GM18907 (cell line): Measurements from ENCODE around the gene ARL10.

Source experiments
- ATAC-seq: cut with Tn5 transposase; IDR thresholded peaks from one replicate; pipeline ENCODE4 v1.9.1; 2021; ENCODE audit warnings: mild to moderate bottlenecking, moderate library complexity; ENCODE audit not compliant: unreplicated experiment

ARL10 gene

DNA sequence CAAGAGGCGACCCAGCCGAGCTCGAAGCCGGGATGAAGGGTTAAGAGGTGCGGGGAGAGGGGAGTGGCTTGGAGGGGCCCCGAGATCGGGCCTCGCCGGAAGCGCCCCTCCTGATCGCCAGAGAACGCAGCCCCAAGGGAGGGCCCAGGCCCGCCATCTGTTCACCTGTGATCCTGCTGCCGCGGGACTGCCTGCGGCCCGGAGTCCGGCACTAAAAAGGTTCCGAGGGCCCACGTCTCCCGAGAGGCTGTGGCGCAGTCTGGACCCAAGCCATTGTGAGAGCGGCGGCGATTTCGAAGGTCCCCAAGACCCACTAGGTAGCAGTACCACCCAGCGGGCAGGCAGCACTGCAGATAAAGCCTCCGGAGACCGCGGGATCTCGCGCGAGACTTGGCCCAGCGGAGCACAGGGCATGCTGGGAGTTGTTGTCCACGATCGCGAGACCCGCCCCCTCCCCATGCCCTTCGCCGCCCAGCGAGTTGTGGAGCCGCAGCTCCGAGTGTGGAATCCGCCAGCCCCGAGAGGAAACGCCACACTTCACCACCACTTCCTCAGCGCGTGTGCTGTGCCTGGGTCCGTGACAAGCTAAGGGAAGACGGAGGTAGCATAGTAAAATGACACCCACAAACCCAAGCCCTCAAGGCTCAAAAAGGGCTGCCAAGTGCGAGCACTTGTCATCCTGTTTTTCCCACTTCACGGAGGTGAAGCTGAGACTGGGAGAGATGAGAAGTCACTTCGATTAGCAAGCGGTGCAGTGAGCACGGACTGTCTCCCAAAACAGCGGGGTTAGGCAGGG lies 3.7 kb upstream of the ARL10 start, which contains the start of gene KIAA1191:
Gene KIAA1191 (minus strand): TSS at position 328 of the 796 bp plus-strand sequence. CDS start 2,256 bp downstream, outside the sequence.
- peak; percentile 92 for ATAC-seq

DNA sequence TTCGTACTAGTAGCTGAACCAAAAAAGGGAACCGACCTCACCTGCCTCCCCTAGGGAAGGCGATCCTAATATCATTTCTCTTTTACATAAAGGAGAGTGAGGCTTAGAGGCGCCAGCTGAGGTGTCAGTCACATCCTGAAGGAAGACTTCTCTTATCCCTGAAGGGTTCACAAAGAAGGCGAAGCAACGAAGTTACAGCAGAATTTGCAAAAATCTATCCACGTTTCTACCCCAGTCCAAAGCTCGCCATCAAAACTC lies 3.1 kb upstream of the ARL10 start:
- peak; percentile 15 for ATAC-seq

DNA sequence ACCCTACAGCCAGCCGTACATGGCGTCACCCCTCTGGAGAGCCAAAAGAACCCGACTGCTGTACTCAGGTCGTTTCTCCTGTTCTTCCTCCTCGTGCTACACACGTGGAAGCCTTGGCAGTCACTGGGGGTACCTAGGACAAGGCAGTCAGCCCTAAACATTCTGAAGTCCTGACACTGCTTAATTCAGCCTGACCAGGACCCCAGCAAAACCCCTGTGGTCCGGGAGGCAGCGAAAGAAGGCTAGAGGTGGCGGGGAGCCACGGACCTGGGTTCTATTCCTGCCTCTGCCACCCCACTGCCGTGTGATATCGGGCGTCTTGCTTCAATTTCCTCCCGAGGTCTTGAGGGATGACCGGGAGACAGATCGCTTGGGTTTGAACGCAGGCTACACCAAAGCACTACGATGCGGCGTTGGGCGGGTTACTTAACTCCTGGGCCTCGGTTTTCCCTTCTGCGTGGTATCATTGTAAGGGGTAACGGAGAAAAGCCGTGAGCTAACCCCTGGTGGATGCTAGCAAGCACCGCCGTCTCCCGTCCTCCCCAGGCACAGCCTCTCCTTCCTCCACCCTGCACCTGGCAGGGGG lies 429 bp upstream of the ARL10 start:
- ATAC-seq: no peak

DNA sequence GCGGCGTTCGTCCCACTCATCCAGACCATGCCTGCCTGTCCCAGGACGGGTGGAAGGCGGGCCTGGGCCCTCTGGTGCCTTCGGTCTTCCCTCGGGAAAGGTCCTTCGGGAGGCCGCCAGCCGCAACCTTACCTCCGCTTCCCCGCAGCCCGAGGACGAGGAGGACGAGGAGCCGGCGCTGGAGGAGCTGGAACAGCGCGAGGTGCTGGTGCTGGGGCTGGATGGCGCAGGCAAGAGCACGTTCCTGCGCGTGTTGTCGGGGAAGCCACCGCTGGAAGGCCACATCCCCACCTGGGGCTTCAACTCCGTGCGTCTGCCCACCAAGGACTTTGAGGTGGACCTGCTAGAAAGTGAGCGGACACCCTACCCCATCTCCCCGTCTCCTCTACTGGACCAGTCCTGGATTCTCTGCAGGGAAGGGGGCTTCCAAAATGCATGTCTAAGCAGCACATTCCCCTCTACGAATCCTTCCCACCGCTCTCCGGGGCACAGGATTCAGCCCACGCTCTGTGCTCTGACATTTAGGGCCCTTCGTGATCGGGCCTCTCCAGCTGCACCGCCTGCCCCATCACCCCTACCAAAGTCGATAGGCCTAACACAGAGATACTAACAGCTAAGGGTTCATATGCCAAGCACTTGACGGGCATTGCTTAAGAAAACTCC lies 1.1 kb downstream of the ARL10 start:
- ATAC-seq: no peak

DNA sequence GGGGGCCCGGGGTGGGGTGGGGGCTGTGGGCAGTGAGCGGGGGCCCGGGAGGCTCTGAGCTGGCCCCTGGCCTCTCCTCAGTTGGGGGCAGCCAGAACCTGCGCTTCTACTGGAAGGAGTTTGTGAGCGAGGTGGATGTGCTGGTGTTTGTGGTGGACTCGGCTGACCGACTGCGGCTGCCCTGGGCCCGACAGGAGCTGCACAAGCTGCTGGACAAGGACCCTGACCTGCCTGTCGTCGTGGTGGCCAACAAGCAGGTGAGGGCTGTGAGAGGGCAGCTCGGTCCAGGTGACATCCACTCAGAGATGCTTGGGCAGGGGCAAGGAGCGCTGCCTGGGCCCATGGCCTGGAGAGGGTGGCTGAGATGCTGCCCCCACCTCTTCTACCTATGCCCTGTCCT lies 3.4 kb downstream of the ARL10 start:
- ATAC-seq: no peak

DNA sequence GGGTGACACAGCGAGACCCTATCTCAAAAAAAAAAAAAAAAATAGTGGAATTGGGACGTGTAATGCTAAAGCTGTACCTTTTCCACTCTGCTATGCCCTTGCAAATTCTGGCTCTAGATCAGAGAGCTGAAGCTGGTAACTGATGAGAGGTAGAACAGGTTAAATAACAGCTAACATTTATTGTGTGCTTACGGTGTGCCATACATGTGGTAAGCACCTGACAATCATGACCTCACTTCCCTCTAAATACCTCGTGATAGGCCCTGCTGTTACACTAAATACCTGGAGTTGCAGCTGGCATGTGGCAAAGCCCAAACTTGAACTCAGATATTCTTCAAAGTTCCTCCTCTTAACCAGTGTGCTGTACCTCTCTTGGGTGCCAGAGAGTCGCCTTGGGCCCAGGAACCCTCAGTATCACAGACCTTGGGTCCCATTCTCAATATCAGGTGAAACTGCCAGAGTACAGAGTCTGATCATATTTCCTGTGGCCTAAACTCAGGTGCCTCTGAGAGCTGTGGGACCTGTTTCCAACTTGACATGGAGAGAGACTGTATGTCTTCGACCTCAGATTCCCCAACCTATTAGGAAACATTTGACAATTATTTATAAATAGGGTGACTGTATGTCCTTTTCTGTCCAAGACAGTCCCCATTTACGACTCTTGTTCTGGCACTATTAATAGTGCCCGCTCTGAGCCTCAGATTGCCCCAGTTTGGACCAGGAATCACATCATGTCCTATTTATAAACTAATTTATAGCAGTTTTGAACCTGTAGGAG lies 4.8 kb downstream of the ARL10 start:
- ATAC-seq: no peak

DNA sequence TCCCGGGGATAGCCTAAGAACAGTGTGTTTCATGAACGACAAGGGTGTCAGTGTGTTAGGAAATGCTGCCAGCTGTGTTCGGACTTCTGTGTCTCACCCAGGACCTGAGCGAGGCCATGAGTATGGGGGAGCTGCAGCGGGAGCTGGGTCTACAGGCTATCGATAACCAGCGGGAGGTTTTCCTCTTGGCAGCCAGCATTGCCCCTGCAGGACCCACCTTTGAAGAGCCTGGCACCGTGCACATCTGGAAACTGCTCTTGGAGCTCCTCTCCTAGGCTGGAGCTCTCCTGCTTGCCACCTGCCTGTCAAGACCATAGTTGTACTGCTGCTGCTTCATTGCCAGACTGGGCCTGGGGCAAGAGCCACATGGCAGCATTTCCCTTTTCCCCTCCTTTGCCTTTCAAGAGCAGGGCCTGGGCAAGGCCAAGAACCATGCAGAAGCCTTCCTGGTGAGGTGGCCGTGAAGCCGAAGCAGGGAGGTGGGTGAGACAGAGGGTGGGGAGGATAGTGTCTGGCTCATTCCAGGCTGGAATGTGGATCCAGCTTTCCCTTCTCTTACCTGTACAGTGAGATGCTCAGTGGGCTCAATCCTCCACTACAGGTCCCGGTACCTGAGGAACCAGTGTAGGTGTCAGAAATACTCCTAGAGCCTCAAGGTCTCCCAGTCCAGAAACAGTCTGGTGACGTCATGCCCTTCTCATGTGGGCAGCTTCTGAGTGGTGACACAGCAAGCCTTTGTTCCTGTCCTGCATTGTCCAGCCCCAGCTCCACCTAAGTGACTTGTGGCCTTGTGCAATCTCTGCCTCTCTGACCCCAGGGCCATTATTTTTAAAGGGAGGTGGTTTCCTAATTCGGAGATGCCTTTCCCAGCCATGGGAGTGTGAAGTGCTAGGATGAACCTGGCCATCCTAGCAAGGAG lies 6.6 kb downstream of the ARL10 start:
- ATAC-seq: no peak

DNA sequence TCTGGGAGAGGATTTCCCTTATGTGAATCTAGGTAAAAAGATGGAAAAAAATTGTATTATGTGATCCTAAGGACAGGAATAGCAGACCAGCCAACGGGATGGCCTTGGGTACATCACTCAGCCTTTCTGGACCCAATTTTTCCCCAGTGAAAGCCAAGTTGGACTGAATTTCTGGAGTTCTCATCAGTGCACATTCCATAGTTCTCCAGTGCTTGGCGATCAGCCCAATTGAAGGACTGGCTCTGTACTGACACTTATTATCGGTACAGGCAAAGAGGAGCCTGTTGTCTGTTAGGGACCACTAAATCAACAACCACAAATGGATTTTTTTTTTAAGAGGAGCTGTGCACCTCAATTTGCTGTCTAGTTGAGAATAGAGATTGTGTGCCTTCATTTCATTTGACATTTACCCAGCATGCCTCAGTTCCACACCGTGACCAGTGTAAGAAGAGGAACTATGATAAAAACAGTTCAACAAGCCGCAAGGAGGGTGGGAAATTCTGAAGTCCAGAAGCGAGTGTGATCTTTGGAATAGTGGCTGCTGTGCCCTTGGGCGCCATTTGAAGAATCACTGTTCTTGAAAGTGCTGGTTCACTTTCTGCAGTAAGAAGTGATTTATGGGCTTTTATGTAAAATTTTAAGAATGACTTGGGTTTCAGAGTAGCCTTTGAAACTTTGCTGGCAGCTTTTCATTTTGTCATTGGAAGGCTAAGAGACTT lies 8.0 kb downstream of the ARL10 start:
- ATAC-seq: no peak

DNA sequence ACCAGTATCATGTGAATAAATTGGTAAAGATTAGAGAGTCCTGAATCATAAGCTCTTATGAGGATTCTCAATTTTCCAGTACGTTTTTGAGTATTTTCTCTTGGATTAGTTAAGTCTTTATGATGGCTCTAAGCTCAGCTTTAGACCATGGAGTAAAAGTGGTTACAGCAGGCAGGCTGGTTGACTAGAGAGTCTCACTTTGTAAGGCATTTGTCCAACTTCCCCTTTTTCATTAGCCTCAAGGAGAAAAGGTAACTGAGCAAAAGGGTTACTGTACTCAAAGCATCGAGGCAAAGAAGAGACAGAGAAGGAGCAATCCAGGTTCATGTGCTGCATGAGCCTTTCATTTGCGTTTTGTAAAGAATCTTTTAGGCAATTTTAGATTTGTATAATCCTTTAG lies 14.6 kb downstream of the ARL10 start:
- ATAC-seq: no peak

DNA sequence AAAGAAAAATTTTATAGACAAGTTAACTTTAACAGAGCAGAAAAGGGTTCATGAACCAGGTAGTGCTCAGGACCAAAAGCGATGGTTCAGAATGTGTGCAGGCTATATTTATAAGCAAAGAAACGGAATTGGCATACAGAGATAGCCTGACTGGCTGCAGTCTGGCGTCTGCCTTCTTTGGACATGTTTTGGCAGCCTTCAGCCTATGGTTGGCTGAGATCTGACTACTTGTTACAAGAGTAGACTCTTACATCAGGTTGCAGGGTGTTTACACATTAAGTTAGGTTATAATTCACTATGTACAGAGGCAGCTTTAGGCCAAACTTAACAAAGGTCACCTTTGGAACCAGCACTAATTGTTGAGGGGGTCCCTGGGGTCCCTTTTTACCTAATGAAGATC lies 16.1 kb downstream of the ARL10 start:
- ATAC-seq: no peak

DNA sequence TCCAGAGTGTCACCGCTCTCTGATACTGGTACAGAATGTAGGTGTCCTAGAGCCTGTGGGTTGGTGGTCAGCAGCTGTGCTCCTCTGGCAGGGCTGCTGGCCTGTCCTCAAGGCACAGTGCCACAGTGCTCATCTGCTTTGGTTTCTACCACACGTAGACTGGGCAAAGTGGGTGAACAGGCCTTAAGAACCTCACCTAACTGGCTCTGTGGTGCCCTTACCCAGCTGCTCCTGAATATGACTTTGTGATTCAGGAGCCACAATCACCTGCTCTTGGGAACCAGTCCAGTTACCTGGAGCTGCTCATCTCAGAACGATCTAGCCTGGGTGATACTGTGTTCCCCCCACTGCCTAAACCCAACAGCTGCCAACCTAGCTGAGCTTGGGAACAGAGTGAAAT lies 16.7 kb downstream of the ARL10 start:
- no peak for ATAC-seq

DNA sequence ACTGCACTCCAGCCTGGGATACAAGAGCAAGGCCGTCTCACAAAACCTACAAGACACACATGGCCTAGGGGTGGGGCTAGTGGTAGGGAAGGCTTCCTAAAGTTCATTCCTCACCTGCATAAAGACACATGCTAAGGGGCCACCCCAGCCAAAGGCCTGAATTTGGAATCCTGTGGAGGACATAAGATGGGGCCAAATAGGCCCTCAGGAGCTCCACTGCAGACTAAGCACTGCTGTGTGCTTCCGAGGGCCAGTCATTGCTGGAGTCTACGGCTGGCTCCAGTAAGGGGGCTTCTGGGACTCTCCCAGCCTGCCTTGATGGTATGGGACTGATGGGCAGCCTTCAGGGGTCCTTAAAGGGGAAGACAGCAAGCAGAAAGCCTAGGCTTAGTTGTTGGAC lies 17.4 kb downstream of the ARL10 start:
- no peak for ATAC-seq

DNA sequence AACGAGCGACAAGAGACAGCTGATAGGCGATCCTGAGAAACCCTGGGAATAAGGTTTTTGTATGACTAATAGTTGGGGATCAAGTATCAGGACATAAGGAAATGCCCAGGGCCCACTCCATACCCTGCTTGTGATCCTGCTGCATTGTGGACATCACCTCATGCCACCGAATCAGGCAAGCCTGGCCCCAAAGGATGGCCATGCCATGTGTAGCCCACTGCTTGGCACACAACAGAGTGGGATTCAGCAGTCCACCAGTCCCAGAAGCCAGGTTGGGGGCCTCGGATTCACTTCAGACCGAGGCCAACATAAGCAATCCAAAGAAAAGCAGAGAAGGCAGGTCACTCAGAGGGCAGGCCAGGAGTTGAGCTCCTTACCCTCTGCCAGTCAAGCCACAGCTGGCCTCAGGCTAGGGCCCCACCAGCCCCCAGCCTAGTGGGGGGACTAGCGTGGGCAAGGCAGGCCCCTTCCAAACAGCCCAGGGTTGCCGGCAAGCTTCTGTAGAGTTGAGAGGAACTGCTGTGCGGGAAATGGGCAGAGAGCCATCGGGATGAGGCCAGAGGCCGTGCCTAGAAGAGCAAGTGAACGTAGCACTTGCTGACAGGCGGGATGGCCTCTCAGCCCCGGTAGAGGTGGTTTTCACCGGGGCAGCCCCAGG lies 18.1 kb downstream of the ARL10 start:
- ATAC-seq: no peak

DNA sequence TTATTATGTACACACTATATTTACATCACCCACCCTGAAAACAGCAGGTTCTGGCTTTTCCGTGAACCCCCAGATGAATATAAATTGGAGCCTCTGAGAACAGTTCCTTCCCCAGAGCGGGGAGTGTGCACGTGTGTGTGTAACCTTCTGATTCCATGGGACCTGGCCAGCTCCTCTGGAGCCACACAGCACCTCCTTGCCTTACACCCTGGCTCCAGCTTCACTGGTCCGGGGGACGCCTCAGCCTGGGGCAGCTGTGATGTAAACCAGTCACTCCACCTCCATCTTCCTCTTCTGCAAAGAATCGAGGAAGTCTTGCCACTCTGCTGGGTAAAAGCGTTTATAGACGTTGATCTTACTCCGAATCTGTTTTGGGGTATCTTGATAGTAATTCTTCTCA lies 18.7 kb downstream of the ARL10 start:
- ATAC-seq: no peak

DNA sequence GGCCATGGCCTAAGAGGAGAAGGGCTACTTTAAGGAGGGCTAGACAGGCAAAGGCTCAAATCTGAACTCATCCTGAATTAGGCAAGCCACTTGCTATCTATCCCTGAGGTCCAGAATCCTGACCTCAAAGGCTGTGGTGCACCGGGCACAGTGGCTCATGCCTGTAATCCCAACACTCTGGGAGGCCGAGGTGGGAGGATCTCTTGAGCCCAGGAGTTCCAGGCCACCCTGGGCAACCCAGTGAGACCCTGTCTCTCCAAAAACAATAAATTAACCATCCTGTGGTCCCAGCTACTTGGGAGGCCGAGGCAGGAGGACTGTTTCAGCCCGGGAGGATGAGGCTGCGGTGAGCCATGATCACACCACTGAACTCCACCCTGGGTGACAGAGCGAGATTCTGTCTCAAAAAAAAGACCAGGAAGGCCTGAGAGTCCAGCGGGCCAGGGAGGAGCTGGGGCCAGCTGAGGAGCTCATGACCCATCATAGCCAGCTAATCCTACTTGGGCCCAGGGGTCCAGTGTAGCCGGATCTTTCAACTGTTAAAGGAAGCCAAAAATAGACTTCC lies 19.2 kb downstream of the ARL10 start:
- ATAC-seq: no peak

DNA sequence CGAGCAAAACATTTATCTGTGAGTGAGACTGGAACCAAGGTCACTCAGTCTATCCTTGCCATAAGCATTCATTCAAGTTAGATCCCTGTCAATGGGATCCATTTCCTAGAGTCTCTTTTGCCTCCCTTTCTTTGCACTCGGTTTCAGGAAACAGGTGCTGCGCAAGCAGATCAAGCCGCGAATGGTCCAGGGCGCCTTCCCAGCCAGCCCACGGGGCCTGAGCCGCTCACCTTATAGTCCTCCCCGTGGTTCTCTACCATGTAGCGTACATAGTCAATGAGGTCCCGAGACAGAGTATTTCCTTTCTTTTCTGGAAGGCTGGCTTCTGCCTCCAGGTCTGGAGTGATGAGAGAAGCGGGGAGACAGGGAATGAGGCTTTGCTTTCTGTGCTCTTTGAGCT lies 19.7 kb downstream of the ARL10 start:
- no peak for ATAC-seq

DNA sequence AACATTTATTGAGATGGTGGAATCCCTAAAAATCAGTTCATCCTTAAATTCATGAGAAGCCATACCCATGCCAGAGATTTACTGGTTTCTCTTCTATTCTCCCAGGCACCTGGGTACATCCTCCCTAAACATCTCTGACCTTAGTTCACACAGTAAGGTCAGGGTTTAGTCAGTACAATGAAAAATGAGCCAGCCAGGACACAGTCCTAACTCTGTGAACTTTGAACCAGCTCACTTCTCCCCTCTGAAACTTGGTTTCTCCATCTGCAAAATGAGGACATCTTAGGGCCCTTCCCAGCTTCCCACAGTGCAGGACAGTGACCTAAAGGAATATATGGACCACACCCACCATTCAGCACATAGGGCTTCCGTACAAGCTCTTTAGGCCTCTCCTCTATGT lies 21.2 kb downstream of the ARL10 start:
- ATAC-seq: no peak

DNA sequence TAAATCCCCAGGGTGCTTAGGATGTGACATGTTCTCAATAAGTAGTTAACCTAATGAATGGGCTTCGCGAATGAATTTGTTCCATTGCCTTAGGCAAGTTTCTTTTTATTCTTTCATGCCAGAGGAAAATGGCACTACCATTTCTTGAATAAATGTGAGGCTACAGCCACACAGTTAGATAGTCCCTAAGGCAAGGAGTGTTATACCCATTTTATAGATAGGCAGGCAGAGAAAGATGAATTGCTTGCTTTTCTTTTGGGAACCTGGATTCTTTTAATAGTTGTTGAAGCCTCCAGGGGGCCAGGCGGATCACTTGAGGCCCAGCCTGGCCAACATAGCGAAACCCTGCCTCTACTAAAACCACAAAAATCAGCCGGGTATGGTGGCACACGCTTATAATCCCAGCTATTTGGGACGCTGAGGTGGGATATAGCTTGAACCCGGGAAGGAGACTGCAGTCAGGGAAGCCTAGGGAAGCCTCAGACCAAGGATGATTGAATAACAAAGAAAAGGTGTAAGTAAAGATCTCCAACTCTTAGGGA lies 22.2 kb downstream of the ARL10 start:
- no peak for ATAC-seq

DNA sequence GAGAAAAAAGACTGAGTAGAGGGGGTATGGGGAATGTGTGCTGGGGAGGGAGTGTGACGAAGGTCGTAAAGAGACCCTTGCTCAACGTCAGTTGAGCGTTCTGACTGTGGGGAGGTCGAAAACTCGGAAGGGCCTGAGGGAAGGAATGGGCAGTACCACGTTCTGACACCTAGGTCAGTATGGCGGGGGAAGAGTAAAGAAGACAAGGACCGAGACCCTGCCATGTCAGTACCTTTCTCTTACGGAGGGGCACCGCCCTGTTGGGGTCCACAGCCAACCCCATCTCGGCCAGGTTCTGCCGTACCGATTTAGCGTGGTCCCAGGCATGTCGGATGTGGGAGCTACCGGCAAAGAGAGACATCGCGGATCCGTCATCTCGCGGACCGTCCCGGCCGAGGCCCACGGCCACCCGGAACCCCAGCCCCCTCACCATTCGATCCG lies 22.7 kb downstream of the ARL10 start:
- no peak for ATAC-seq
